Measurements from ENCODE around the gene FOXN1. TPM values are rescaled to one million over a fixed set of nuclear protein-coding genes. Genes with fewer than 3 reads are reported as not detected.

Gene FOXN1
- total RNA-seq, result not detected in 2 replicates

DNA sequence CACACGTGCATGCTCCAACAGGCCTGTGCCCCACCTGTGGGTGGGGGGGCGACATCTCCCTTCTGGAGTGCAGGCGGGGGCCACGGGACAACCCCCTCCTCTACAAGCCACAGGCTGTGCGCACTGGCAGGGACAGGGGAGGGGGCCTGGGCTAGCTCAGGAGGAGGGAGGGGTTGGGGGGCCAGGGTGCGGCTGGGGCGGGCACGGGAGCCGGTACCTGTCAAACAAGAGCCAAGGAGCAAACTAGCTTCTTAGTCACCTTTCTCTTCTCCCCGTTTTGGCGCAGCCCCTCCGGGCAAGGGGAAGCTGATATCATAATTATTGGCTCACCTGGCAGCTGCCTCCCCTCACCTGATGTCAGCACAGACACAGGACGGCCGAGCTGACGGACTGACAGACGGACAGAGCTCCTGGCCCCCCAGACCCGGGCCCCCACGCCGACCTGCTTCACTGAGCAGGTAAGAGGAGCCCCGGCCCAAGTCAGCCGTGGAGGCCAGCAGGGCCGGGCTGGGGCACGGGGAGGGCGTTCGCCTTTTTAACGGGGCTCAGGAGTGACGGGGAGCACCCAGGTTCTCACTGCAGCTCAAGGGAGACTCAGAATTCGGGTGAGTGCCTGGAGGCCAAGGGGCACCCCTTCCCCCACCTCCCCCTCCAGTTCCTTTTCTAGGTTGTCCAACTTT is at the start of gene FOXN1:
FOXN1 (plus strand) TSS at position 363 of the 680 bp plus-strand sequence. CDS start 17,622 bp downstream, outside the sequence.

DNA sequence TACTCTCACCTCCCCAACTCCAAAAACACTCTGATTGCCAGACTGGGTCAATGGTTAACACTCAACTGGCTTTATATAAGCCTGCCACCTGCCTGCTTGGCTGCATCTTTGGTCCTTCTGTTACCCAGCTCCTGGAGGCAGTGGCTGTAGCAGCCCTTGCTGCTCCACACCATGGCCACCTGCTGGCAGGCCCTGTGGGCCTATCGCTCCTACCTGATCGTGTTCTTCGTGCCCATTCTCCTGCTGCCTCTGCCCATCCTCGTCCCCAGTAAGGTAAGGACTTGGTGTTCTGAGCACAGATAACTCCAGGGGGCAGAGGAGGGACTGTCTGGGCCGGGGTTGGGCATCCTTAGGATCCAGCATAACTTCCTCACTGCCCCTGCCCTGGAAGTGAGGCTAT is 32.6 kb upstream of the FOXN1 start, which contains the start of gene SLC13A2:
SLC13A2 (plus strand) TSS at position 103 of the 400 bp plus-strand sequence; CDS start at position 172, 69 bp downstream.

DNA sequence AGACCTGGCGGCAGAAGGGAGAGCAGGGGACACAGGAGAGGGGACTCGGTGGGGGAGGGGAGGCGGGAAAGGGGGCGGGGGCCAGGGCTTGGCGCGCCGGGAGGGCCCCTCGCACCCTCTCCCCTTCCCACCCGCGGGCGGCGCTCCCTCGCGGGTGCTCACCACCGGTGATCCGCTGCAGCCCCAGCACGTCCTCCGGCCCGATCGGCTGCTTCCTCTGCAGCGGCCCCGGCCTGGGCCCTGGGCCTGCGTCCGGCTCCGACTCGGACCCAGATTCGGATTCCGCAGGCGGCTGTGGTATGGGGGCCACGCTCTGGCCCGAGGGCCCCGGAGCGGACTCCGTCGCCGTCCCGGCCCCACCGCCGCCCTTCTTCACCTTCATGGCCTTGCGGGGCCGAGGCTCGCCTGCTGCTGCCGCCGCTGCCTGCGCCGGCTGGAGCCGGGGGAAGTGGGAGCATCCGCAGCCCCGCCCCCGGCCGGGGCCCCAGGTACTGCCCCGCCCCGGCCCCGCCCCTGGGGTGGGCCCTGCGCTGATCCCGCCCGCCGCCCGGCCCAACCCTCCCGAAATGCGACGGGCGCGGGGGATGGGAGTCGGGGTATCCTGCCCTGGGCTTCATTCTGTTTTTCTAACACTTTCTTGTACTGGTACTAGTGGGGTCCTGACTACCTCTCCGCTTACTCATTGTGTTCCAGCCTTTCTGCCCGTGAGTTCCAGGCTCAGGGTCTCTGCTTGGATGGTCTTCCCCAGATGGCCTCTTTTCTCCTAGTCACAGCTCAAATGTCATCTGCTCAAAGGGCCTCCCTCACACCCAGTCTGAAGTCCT is 46.2 kb downstream of the FOXN1 start, which contains the start of gene UNC119:
UNC119 (minus strand) TSS at position 449 of the 824 bp plus-strand sequence; CDS start at position 382, 67 bp downstream.

GRCh38 chr17:28571361-28572122 is 65.4 kb downstream of the FOXN1 start, which contains the start of gene PIGS:
Gene PIGS (minus strand): TSS chr17:28571524. CDS start chr17:28571496, 28 bp downstream.

DNA sequence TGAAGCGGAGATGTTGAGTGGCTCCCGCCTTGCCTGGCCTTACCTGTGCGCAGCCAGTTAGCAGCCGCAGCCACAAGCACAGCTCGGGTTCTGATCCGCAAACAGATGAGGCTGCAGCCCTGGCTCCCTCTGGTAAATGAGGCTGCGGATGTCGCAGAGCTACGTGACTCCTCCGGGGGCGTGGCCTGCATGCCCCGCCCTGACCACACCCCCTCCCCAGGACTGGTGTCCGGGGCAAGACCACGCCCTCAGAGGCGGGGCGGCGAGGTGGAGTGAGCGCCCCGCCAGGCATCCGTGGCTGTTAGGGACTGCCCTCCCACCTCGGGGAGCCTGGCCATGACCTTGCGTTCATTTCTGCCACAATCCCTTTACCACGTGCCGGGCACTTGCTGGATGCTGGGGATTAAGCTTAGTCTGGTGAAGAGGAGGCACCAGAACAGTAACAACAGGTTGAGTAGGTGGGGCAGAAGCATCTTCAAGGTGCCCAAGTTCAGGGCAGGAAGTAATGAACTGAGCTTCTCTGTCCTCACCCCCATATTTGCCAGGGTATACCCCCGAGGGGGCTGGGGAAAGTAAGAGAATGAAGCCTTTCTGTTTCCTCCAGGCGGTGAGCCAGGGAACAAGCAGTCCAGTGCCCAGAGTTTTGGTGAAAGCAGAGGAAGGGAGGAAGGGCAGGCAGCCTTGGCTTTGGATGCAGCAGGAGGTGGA is 70.8 kb downstream of the FOXN1 start, which contains the start of gene ALDOC:
ALDOC (minus strand) TSS at position 138 of the 708 bp plus-strand sequence. CDS start 1,363 bp downstream, outside the sequence.

Other genes starting within 250 kb of the FOXN1 start
- gene TMEM97, start 187.1 kb upstream of the FOXN1 start, total RNA-seq, result 9.0 and 14.6 TPM in 2 replicates
- gene IFT20, start 170.9 kb upstream of the FOXN1 start, total RNA-seq, result 76.1 and 78.4 TPM in 2 replicates
- gene TNFAIP1, start 170.6 kb upstream of the FOXN1 start, total RNA-seq, result 26.5 and 29.5 TPM in 2 replicates
- 65.4 and 101 TPM in 2 replicates for gene POLDIP2, start 148.8 kb upstream of the FOXN1 start, total RNA-seq
- not detected in 2 replicates for gene SEBOX, start 141.1 kb upstream of the FOXN1 start, total RNA-seq
- gene VTN, start 136.0 kb upstream of the FOXN1 start, total RNA-seq, result 0.19 and 7.0 TPM in 2 replicates
- 5.9 and 7.5 TPM in 2 replicates for gene SARM1, start 134.7 kb upstream of the FOXN1 start, total RNA-seq
- gene SLC46A1, start 100.1 kb upstream of the FOXN1 start, total RNA-seq, result 5.8 and 11.6 TPM in 2 replicates
- gene SLC13A2, start 32.7 kb upstream of the FOXN1 start, total RNA-seq, result not detected in 2 replicates
- 20.3 and 36.6 TPM in 2 replicates for gene UNC119, start 46.3 kb downstream of the FOXN1 start, total RNA-seq
- 55.8 and 71.6 TPM in 2 replicates for gene PIGS, start 65.2 kb downstream of the FOXN1 start, total RNA-seq
- 46.6 and 129 TPM in 2 replicates for gene ALDOC, start 70.5 kb downstream of the FOXN1 start, total RNA-seq
- 6.5 and 67.5 TPM in 2 replicates for gene SPAG5, start 92.7 kb downstream of the FOXN1 start, total RNA-seq
- gene RSKR, start 107.8 kb downstream of the FOXN1 start, total RNA-seq, result 3.3 and 5.6 TPM in 2 replicates
- 162 and 207 TPM in 2 replicates for gene BLTP2, start 138.8 kb downstream of the FOXN1 start, total RNA-seq
- gene SDF2, start 155.6 kb downstream of the FOXN1 start, total RNA-seq, result 77.2 and 85.3 TPM in 2 replicates
- gene SUPT6H, start 155.9 kb downstream of the FOXN1 start, total RNA-seq, result 36.4 and 50.2 TPM in 2 replicates
- 1.1 and 1.3 TPM in 2 replicates for gene PROCA1, start 205.5 kb downstream of the FOXN1 start, total RNA-seq
- 154 and 167 TPM in 2 replicates for gene RAB34, start 211.5 kb downstream of the FOXN1 start, total RNA-seq
- 436 and 732 TPM in 2 replicates for gene RPL23A, start 213.6 kb downstream of the FOXN1 start, total RNA-seq
- 3.9 and 8.8 TPM in 2 replicates for gene TLCD1, start 219.9 kb downstream of the FOXN1 start, total RNA-seq
- 2.1 and 2.3 TPM in 2 replicates for gene NEK8, start 222.4 kb downstream of the FOXN1 start, total RNA-seq
- gene TRAF4, start 237.7 kb downstream of the FOXN1 start, total RNA-seq, result 18.0 and 38.9 TPM in 2 replicates

Measured in regular cardiac myocyte (primary cell).